Ascending aorta (tissue), 2 donors: ENCODE measurements around the gene ZSWIM8. TPM values are rescaled to one million over a fixed set of nuclear protein-coding genes. Genes with fewer than 3 reads are reported as not detected.

Experiments
- DNase-seq, 2 donors: peaks; one replicate each; pipeline ENCODE4 v3.0.0-alpha.2; 2019; ENCODE audit warnings: low spot score in 2 of 2
- H3K27ac ChIP-seq, 2 donors: fragments of 200-600 bp; sonication (generic); one replicate each; pipeline ENCODE4 v1.5.1; 2016 to 2017; ENCODE audit warnings: mild to moderate bottlenecking in 1 of 2
- H3K27me3 ChIP-seq: fragments of 200-600 bp; sonication (generic); one replicate; pipeline ENCODE4 v1.5.1; 2017
- H3K36me3 ChIP-seq, 2 donors: fragments of 200-600 bp; sonication (generic); one replicate each; pipeline ENCODE4 v1.5.1; 2016
- H3K4me1 ChIP-seq, 2 donors: fragments of 200-600 bp; sonication (generic); one replicate each; pipeline ENCODE4 v1.5.1; 2016 to 2017; ENCODE audit warnings: mild to moderate bottlenecking in 1 of 2
- H3K4me3 ChIP-seq, 2 donors: fragments of 200-600 bp; sonication (generic); one replicate each; pipeline ENCODE4 v1.5.1; 2016 to 2017; ENCODE audit warnings: mild to moderate bottlenecking in 1 of 2
- H3K9me3 ChIP-seq, 2 donors: fragments of 200-600 bp; sonication (generic); one replicate each; pipeline ENCODE4 v1.5.1; 2016
- intact Hi-C: fragments of 100-400 bp; cut with DNase I; formaldehyde crosslinking; loops from one replicate; pipeline ENCODE4 v1.15.1; 2023
- total RNA-seq: library from RNA; depleted of rRNA; stranded (reverse); fragments of >200 nt; gene quantifications from one replicate; pipeline ENCODE4 v1.1.0, GENCODE V29; 2016
- TF ChIP-seq, protein P1 (sequence below), 3 experiments: fragments of 200-600 bp in 2 of 3; fragments of 450-650 bp in 1 of 3; sonication (generic) in 2 of 3; IDR thresholded peaks; one replicate each; pipeline ENCODE4 v1.5.1; 2016 to 2019; ENCODE audit warnings: antibody characterized with exemption in 3 of 3, mild to moderate bottlenecking in 1 of 3, moderate library complexity in 1 of 3

Gene ZSWIM8
- total RNA-seq, 1 donor from 2014 or later = 106 TPM

DNA sequence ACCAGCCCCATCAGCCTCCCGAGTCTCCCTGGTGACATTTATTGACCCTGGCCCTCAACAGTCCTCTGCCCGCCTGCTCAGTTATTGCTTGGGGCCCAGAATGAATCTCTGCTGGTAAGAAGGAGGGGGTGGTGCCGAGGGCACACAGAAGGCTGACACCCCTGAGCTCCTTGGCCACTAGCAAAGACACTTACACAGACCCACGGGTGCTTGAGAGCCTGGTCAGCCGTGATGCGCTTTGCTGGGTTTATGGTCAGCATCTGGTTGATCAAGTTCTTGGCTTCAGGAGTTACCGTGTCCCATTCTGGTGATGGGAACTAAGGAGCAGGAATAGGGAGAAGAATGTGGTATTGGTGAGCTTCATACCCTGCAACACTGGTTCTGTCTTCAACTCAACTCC lies 61.6 kb downstream of the ZSWIM8 start:
- TF ChIP-seq, protein P1, sequence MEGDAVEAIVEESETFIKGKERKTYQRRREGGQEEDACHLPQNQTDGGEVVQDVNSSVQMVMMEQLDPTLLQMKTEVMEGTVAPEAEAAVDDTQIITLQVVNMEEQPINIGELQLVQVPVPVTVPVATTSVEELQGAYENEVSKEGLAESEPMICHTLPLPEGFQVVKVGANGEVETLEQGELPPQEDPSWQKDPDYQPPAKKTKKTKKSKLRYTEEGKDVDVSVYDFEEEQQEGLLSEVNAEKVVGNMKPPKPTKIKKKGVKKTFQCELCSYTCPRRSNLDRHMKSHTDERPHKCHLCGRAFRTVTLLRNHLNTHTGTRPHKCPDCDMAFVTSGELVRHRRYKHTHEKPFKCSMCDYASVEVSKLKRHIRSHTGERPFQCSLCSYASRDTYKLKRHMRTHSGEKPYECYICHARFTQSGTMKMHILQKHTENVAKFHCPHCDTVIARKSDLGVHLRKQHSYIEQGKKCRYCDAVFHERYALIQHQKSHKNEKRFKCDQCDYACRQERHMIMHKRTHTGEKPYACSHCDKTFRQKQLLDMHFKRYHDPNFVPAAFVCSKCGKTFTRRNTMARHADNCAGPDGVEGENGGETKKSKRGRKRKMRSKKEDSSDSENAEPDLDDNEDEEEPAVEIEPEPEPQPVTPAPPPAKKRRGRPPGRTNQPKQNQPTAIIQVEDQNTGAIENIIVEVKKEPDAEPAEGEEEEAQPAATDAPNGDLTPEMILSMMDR (IDR thresholded peaks at IDR 0.05) = no peak
- Histone ChIP-seq H3K27ac (peak overlapping the region in 1 of 2 donors; percentile 15), H3K36me3 (peaks cover 63 to 67% of the 10 kb centered on the region in 2 donors)

DNA sequence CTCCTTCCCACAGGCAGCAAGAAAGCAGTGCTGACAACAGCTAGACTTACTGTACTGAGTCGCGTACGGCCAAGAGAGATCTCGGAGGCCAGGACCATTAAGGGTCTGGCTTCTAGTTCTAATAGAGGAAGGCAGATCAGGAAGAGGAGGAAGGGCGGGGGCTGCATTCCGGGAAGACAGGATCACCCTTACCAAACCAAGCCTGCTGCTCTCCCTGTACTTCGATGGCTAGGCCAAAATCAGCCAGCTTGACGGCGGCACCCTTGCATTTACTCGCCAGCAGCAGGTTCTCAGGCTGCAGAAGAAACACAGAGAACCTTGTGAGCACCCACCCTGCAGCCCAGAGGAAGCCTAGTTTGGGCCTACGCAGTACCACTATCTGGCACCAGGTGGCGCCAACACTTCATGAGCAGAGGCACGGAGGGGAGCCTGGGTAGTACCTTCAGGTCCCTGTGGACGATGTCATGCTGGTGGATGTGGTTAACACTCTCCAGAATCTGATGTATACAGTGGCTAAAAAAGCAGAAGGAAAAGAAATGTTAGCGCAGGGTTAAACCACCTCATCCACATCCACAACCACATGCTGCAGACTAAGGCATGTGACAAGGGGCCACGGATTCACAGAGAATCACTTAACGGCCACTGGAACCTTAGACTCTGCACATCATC lies 63.5 kb downstream of the ZSWIM8 start:
- Histone ChIP-seq H3K9me3 (no peaks in the 10 kb centered on the region), H3K27ac (peak overlapping the region; percentile 94), H3K27me3 (no peaks in the 10 kb centered on the region), H3K36me3 (peaks cover 59 to 61% of the 10 kb centered on the region in 2 donors), H3K4me1 (peaks cover 18 to 35% of the 10 kb centered on the region in 2 donors), H3K4me3 (no peak overlapping the region)
- peak; percentile 58 to 94 for DNase-seq
- intact Hi-C loops = loop anchor here (1.0 to 2.0 kb wide), 3 partner anchors 25 to 92 kb away; partner anchors contain the start of gene CAMK2G
- TF ChIP-seq, protein P1 (IDR thresholded peaks at IDR 0.05) = peak; percentile 98 to 100 (median 100)

More for the DNA sequence above, 61.6 kb downstream of the ZSWIM8 start:
- Histone ChIP-seq H3K9me3 (no peaks in the 10 kb centered on the region), H3K4me1 (peaks cover 18 to 32% of the 10 kb centered on the region in 2 donors), H3K27me3 (no peaks in the 10 kb centered on the region), H3K4me3 (no peak overlapping the region)
- no peak for DNase-seq
- intact Hi-C loops = no loop called here

DNA sequence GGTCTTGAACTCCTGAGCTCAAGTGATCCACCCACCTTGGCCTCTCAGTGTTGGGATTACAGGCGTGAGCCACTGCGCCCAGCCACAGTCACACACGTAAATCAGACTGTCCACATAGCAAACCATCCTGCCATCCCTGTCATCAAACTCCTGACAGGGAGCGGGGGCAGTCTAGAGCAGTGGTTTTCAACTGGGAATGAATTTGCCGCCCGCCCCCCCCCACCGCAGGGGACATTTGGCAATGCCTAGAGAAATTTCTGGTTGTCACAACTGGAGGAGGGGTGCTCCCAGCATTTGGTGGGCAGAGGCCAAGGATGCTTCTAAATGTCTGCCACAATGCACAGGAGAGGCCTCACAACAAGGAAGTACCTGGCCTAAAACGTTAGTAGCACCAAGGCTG lies 64.8 kb downstream of the ZSWIM8 start:
- peak overlapping the region; percentile 94 for H3K27ac ChIP-seq
- peaks cover 47 to 49% of the 10 kb centered on the region in 2 donors for H3K36me3 ChIP-seq

DNA sequence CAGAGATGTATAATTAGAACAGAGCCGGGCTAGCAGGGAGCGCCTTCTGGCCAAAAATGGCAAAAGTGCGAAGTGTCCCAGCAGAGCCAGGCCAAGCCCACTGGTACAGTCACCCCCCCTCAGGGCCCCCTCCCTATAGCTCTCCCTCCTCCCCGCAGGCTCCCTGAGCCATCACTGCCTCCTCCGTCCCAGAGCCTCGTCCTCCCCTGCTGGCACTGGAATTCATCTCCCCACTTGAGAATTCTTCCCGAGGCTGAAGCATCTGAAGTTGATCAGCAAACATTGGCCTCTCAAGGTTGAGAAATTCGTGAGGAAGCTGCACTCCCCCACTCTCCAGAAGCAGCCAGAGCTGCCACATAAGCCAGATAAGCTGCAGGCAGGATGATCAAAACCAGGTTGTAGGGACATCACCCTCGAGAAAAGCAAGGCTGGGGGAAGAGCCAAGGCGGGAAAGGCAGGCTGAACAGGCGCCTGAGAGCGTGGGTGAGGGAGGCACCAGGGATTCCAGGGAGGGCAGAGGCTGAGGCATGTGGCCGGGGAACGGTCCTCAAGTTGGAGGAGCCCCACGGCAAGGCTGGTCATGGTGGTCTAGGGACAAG lies 65.6 kb downstream of the ZSWIM8 start:
- TF ChIP-seq, protein P1 (IDR thresholded peaks at IDR 0.05) = peak in 1 of 3 experiments; percentile 4
- H3K27ac ChIP-seq = peak overlapping the region; percentile 94
- intact Hi-C loops = no loop called here
- H3K27me3 ChIP-seq = no peaks in the 10 kb centered on the region
- no peaks in the 10 kb centered on the region for H3K9me3 ChIP-seq
- peaks cover 18 to 47% of the 10 kb centered on the region in 2 donors for H3K4me1 ChIP-seq
- peaks cover 45 to 47% of the 10 kb centered on the region in 2 donors for H3K36me3 ChIP-seq
- DNase-seq = peak; percentile 43 to 93
- peak overlapping the region in 1 of 2 donors; percentile 12 for H3K4me3 ChIP-seq

More for the DNA sequence above, 64.8 kb downstream of the ZSWIM8 start:
- H3K27me3 ChIP-seq = no peaks in the 10 kb centered on the region
- peaks cover 18 to 39% of the 10 kb centered on the region in 2 donors for H3K4me1 ChIP-seq
- intact Hi-C loops = no loop called here
- peak overlapping the region in 1 of 2 donors; percentile 6 for H3K4me3 ChIP-seq
- TF ChIP-seq, protein P1 (IDR thresholded peaks at IDR 0.05) = no peak
- DNase-seq = no peak
- H3K9me3 ChIP-seq = no peaks in the 10 kb centered on the region

Other genes starting within 250 kb of the ZSWIM8 start
- gene USP54, start 194.3 kb upstream of the ZSWIM8 start, total RNA-seq = 172 TPM
- 8.5 TPM for gene MYOZ1, start 144.1 kb upstream of the ZSWIM8 start, total RNA-seq
- gene SYNPO2L, start 129.6 kb upstream of the ZSWIM8 start, total RNA-seq = not detected
- gene AGAP5, start 87.5 kb upstream of the ZSWIM8 start, total RNA-seq = 0.32 TPM
- 65.9 TPM for gene SEC24C, start 41.2 kb upstream of the ZSWIM8 start, total RNA-seq
- gene CHCHD1, start 3.6 kb upstream of the ZSWIM8 start, total RNA-seq = 24.5 TPM
- gene NDST2, start 26.0 kb downstream of the ZSWIM8 start, total RNA-seq = 130 TPM
- 60.3 TPM for gene CAMK2G, start 88.9 kb downstream of the ZSWIM8 start, total RNA-seq
- gene PLAU, start 125.5 kb downstream of the ZSWIM8 start, total RNA-seq = 1.5 TPM
- 333 TPM for gene VCL, start 212.5 kb downstream of the ZSWIM8 start, total RNA-seq